KOPT-K1 (cell line): Measurements from ENCODE around the gene CALCA.
"Not testable (repeated sequence)": the region's sequence is repeated elsewhere in the genome, so short reads cannot be mapped to it uniquely, and the experiment has no call there.

Experiments
- H3K27ac ChIP-seq: fragments of 200-600 bp; sonication (generic); 2 replicates; pipeline ENCODE4 v1.5.1; 2016; ENCODE audit warnings: antibody characterized with exemption, mild to moderate bottlenecking, low read depth, low read length; ENCODE audit not compliant: poor library complexity, severe bottlenecking
- H3K36me3 ChIP-seq: fragments of 200-600 bp; sonication (generic); 2 replicates; pipeline ENCODE4 v1.5.1; 2017; ENCODE audit warnings: antibody characterized with exemption, mild to moderate bottlenecking, low read length, moderate library complexity; ENCODE audit not compliant: insufficient read depth
- H3K9me3 ChIP-seq: fragments of 200-600 bp; sonication (generic); 2 replicates; pipeline ENCODE4 v1.5.1; 2017; ENCODE audit warnings: antibody characterized with exemption, low read length, mild to moderate bottlenecking; ENCODE audit not compliant: insufficient read depth, poor library complexity, severe bottlenecking

CALCA gene

GRCh38 chr11:14971865-14972580 lies at the start of gene CALCA:
Gene CALCA (minus strand): TSS chr11:14972351. CDS start chr11:14971192, 1,159 bp downstream.
- no peaks in the 10 kb centered on the region for H3K9me3 ChIP-seq

GRCh38 chr11:15016200-15016599 lies 44.0 kb upstream of the CALCA start:
- no peak overlapping the region for H3K27ac ChIP-seq
- peaks cover 3% of the 10 kb centered on the region for H3K9me3 ChIP-seq
- H3K36me3 ChIP-seq = no peaks in the 10 kb centered on the region

More at GRCh38 chr11:14971865-14972580, at the start of gene CALCA:
- Histone ChIP-seq H3K27ac (no peak within 1 kb of the TSS), H3K36me3 (no peaks in the 10 kb centered on the region)

- Histone ChIP-seq H3K27ac (no peak overlapping the region), H3K36me3 (no peaks in the 10 kb centered on the region), H3K9me3 (peaks cover 3% of the 10 kb centered on the region)
Observed at GRCh38 chr11:15011776-15012345, 39.7 kb upstream of the CALCA start.

GRCh38 chr11:15010865-15011264 lies 38.7 kb upstream of the CALCA start:
- H3K9me3 ChIP-seq = no peaks in the 10 kb centered on the region
- H3K27ac ChIP-seq = no peak overlapping the region
- no peaks in the 10 kb centered on the region for H3K36me3 ChIP-seq

- no peaks in the 10 kb centered on the region for H3K9me3 ChIP-seq
- H3K36me3 ChIP-seq = no peaks in the 10 kb centered on the region
- no peak overlapping the region for H3K27ac ChIP-seq
Observed at GRCh38 chr11:15006139-15006759, 34.1 kb upstream of the CALCA start.

- H3K27ac ChIP-seq, H3K9me3 ChIP-seq, H3K36me3 ChIP-seq: not testable (repeated sequence)
Observed at GRCh38 chr11:14988133-14988532, 16.0 kb upstream of the CALCA start.

GRCh38 chr11:14981507-14981906 lies 9.4 kb upstream of the CALCA start:
- H3K27ac ChIP-seq = no peak overlapping the region
- no peaks in the 10 kb centered on the region for H3K9me3 ChIP-seq
- no peaks in the 10 kb centered on the region for H3K36me3 ChIP-seq

- Histone ChIP-seq H3K27ac (no peak overlapping the region), H3K36me3 (no peaks in the 10 kb centered on the region), H3K9me3 (no peaks in the 10 kb centered on the region)
Observed at GRCh38 chr11:14980854-14981253, 8.7 kb upstream of the CALCA start.

GRCh38 chr11:14977101-14977880 lies 5.1 kb upstream of the CALCA start:
- H3K36me3 ChIP-seq = no peaks in the 10 kb centered on the region
- H3K9me3 ChIP-seq = no peaks in the 10 kb centered on the region
- H3K27ac ChIP-seq = no peak overlapping the region

- no peaks in the 10 kb centered on the region for H3K9me3 ChIP-seq
- H3K36me3 ChIP-seq = no peaks in the 10 kb centered on the region
- no peak overlapping the region for H3K27ac ChIP-seq
Observed at GRCh38 chr11:14975252-14975587, 3.1 kb upstream of the CALCA start.

GRCh38 chr11:14974515-14975251 lies 2.5 kb upstream of the CALCA start:
- H3K9me3 ChIP-seq = no peaks in the 10 kb centered on the region
- no peak overlapping the region for H3K27ac ChIP-seq
- H3K36me3 ChIP-seq = no peaks in the 10 kb centered on the region

- no peak overlapping the region for H3K27ac ChIP-seq
- no peaks in the 10 kb centered on the region for H3K36me3 ChIP-seq
- no peaks in the 10 kb centered on the region for H3K9me3 ChIP-seq
Observed at GRCh38 chr11:14973621-14974514, 1.7 kb upstream of the CALCA start.

- H3K9me3 ChIP-seq = no peaks in the 10 kb centered on the region
- H3K27ac ChIP-seq = no peak overlapping the region
- H3K36me3 ChIP-seq = no peaks in the 10 kb centered on the region
Observed at GRCh38 chr11:14972581-14973495, 687 bp upstream of the CALCA start.
